Left renal cortex interstitium (tissue), 4 donors: ENCODE measurements around the gene PPIH. TPM values are rescaled to one million over a fixed set of nuclear protein-coding genes. Genes with fewer than 3 reads are reported as not detected.

Experiments used
- polyA plus RNA-seq, 4 donors: library from polyadenylated mRNA; unstranded; fragments of 120-200 nt; gene quantifications; one replicate each; pipeline ENCODE4 v1.2.1, GENCODE V29; 2013; ENCODE audit not compliant: insufficient read length in 4 of 4

The PPIH gene
- polyA plus RNA-seq, 4 donors, result 57.4 to 59.5 (median 58.1) TPM

Other genes with a start within 250 kb of the PPIH start
- 1 to 10 TPM; 3.9 to 5.5 (median 4.3) TPM for gene ZMYND12, start 202.4 kb upstream of the PPIH start, polyA plus RNA-seq
- gene PPCS, start 201.9 kb upstream of the PPIH start, polyA plus RNA-seq, result 10 to 100 TPM; 76.9 to 88.1 (median 83.7) TPM
- 10 to 100 TPM; 13.1 to 23.0 (median 18.9) TPM for gene CCDC30, start 195.1 kb upstream of the PPIH start, polyA plus RNA-seq
- gene YBX1, start 24.0 kb downstream of the PPIH start, polyA plus RNA-seq, result 100 to 1,000 TPM; 607 to 710 (median 647) TPM
- gene CLDN19, start 81.8 kb downstream of the PPIH start, polyA plus RNA-seq, result 100 to 1,000 TPM in 1 of 4 donors, 10 to 100 TPM in 3; 86.6 to 121 (median 92.5) TPM
- gene P3H1, start 108.6 kb downstream of the PPIH start, polyA plus RNA-seq, result 10 to 100 TPM; 71.4 to 76.1 (median 71.6) TPM
- gene C1orf50, start 108.8 kb downstream of the PPIH start, polyA plus RNA-seq, result 10 to 100 TPM in 3 of 4 donors, 1 to 10 TPM in 1; 8.4 to 15.2 (median 12.6) TPM
- gene TMEM269, start 126.6 kb downstream of the PPIH start, polyA plus RNA-seq, result 1 to 10 TPM in 2 of 4 donors, under 1 TPM in 2; 0.78 to 1.6 (median 0.97) TPM
- gene ERMAP, start 158.7 kb downstream of the PPIH start, polyA plus RNA-seq, result 10 to 100 TPM; 18.0 to 23.7 (median 22.3) TPM
- 10 to 100 TPM; 55.8 to 80.3 (median 62.3) TPM for gene SVBP, start 159.0 kb downstream of the PPIH start, polyA plus RNA-seq
- 10 to 100 TPM; 18.2 to 23.6 (median 19.3) TPM for gene ZNF691, start 188.2 kb downstream of the PPIH start, polyA plus RNA-seq